AG20443 (cell line): ENCODE measurements around the gene EVA1C.
"Not testable (repeated sequence)": the region's sequence is repeated elsewhere in the genome, so short reads cannot be mapped to it uniquely, and the experiment has no call there.

Experiments used
- DNase-seq: peaks from one replicate; pipeline ENCODE4 v3.0.0; 2012; ENCODE audit warnings: low spot score, mixed read lengths

Gene EVA1C

GRCh38 chr21:32424674-32425073 lies 12.2 kb downstream of the EVA1C start:
- no peak for DNase-seq

GRCh38 chr21:32425628-32426027 lies 13.1 kb downstream of the EVA1C start:
- no peak for DNase-seq

- no peak for DNase-seq
These were observed 13.6 kb downstream of the EVA1C start for GRCh38 chr21:32426066-32426465.

- peak; percentile 63 for DNase-seq
These were observed 14.1 kb downstream of the EVA1C start for GRCh38 chr21:32426592-32427051.

GRCh38 chr21:32427958-32428623 lies 15.6 kb downstream of the EVA1C start:
- DNase-seq: no peak

- not testable (repeated sequence) for DNase-seq
These were observed 20.6 kb downstream of the EVA1C start for GRCh38 chr21:32432982-32433660.

GRCh38 chr21:32437729-32438128 lies 25.2 kb downstream of the EVA1C start:
- DNase-seq: no peak

- no peak for DNase-seq
These were observed 30.2 kb downstream of the EVA1C start for GRCh38 chr21:32442566-32443318.

- no peak for DNase-seq
These were observed 32.6 kb downstream of the EVA1C start for GRCh38 chr21:32445101-32445500.

- DNase-seq: not testable (repeated sequence)
These were observed 33.9 kb downstream of the EVA1C start for GRCh38 chr21:32446440-32446839.

GRCh38 chr21:32447224-32447623 lies 34.7 kb downstream of the EVA1C start:
- DNase-seq: no peak

- peak; percentile 32 for DNase-seq
These were observed 36.5 kb downstream of the EVA1C start for GRCh38 chr21:32448803-32449594.

- DNase-seq: not testable (repeated sequence)
These were observed 38.6 kb downstream of the EVA1C start for GRCh38 chr21:32450881-32451701.

- DNase-seq: not testable (repeated sequence)
These were observed 39.7 kb downstream of the EVA1C start for GRCh38 chr21:32452191-32452590.

- no peak for DNase-seq
These were observed 40.1 kb downstream of the EVA1C start for GRCh38 chr21:32452641-32453040.

GRCh38 chr21:32455548-32455947 lies 43.0 kb downstream of the EVA1C start:
- DNase-seq: no peak

- DNase-seq: peak; percentile 70
These were observed 44.0 kb downstream of the EVA1C start for GRCh38 chr21:32456497-32456918.

GRCh38 chr21:32457360-32457840 lies 44.9 kb downstream of the EVA1C start:
- peak; percentile 28 for DNase-seq

GRCh38 chr21:32457962-32458361 lies 45.5 kb downstream of the EVA1C start:
- no peak for DNase-seq

GRCh38 chr21:32459972-32460371 lies 47.5 kb downstream of the EVA1C start:
- no peak for DNase-seq

- no peak for DNase-seq
These were observed 49.0 kb downstream of the EVA1C start for GRCh38 chr21:32461503-32461902.
